ENCODE measurements around the gene TRIM14.

Gene TRIM14

GRCh38 chr9:98159790-98160189 lies 40.8 kb upstream of the TRIM14 start:
- Histone ChIP-seq H3K27me3 (no peaks in the 10 kb centered on the region), H3K27ac (peak overlapping the region; percentile 62), H3K4me1 (ENCODE audit: control insufficient read depth in 1 of 2, insufficient read depth in 1 of 2, low read depth in 1 of 2, low read length in 1 of 2) (peaks cover 11 to 15% of the 10 kb centered on the region in 2 experiments), H3K4me3 (ENCODE audit: low read depth in 1 of 2, low read length in 1 of 2) (no peak overlapping the region), H3K9me3 (no peaks in the 10 kb centered on the region), H3K36me3 (peaks cover 21% of the 10 kb centered on the region)
- TF ChIP-seq CTCF (IDR thresholded peaks at IDR 0.05): no peak

GRCh38 chr9:98159301-98159700 lies 40.3 kb upstream of the TRIM14 start:
- no peaks in the 10 kb centered on the region for H3K27me3 ChIP-seq
- H3K27ac ChIP-seq: peak overlapping the region; percentile 62
- H3K36me3 ChIP-seq: peaks cover 24% of the 10 kb centered on the region
- no peaks in the 10 kb centered on the region for H3K9me3 ChIP-seq
- H3K4me1 ChIP-seq (ENCODE audit: control insufficient read depth in 1 of 2, insufficient read depth in 1 of 2, low read depth in 1 of 2, low read length in 1 of 2): peaks cover 11% of the 10 kb centered on the region in 2 experiments
- TF ChIP-seq CTCF (IDR thresholded peaks at IDR 0.05): no peak
- H3K4me3 ChIP-seq (ENCODE audit: low read depth in 1 of 2, low read length in 1 of 2): no peak overlapping the region

- Histone ChIP-seq H3K27me3 (no peaks in the 10 kb centered on the region), H3K9me3 (no peaks in the 10 kb centered on the region), H3K4me3 (ENCODE audit: low read depth in 1 of 2, low read length in 1 of 2) (no peak overlapping the region), H3K27ac (peak overlapping the region; percentile 62), H3K36me3 (peaks cover 29% of the 10 kb centered on the region), H3K4me1 (ENCODE audit: control insufficient read depth in 1 of 2, insufficient read depth in 1 of 2, low read depth in 1 of 2, low read length in 1 of 2) (peaks cover 11% of the 10 kb centered on the region in 2 experiments)
- no peak for TF ChIP-seq CTCF (IDR thresholded peaks at IDR 0.05)
These were observed 39.2 kb upstream of the TRIM14 start for GRCh38 chr9:98158071-98158831.

GRCh38 chr9:98157372-98157771 lies 38.4 kb upstream of the TRIM14 start:
- Histone ChIP-seq H3K4me1 (ENCODE audit: control insufficient read depth in 1 of 2, insufficient read depth in 1 of 2, low read depth in 1 of 2, low read length in 1 of 2) (peaks cover 11% of the 10 kb centered on the region in 2 experiments), H3K36me3 (peaks cover 29% of the 10 kb centered on the region), H3K27me3 (no peaks in the 10 kb centered on the region), H3K27ac (peak overlapping the region; percentile 62), H3K4me3 (ENCODE audit: low read depth in 1 of 2, low read length in 1 of 2) (no peak overlapping the region), H3K9me3 (no peaks in the 10 kb centered on the region)
- TF ChIP-seq CTCF (IDR thresholded peaks at IDR 0.05): no peak

- Histone ChIP-seq H3K27me3 (no peaks in the 10 kb centered on the region), H3K4me3 (ENCODE audit: low read depth in 1 of 2, low read length in 1 of 2) (no peak overlapping the region), H3K9me3 (no peaks in the 10 kb centered on the region), H3K27ac (no peak overlapping the region), H3K36me3 (peaks cover 29% of the 10 kb centered on the region), H3K4me1 (ENCODE audit: control insufficient read depth in 1 of 2, insufficient read depth in 1 of 2, low read depth in 1 of 2, low read length in 1 of 2) (peaks cover 11% of the 10 kb centered on the region in 2 experiments)
- no peak for TF ChIP-seq CTCF (IDR thresholded peaks at IDR 0.05)
These were observed 35.7 kb upstream of the TRIM14 start for GRCh38 chr9:98154678-98155077.

All from neutrophil (primary cell).